T-cell (primary cell): Measurements from ENCODE around the gene DBN1. TPM values are rescaled to one million over a fixed set of nuclear protein-coding genes. Genes with fewer than 3 reads are reported as not detected.

ENCODE experiments used
- ATAC-seq, 4 experiments: fragments of 200-7000 bp in 3 of 4; fragments of 150-1000 bp in 1 of 4; cut with Tn5 transposase; replicated peaks in 1 of 4; 1 replicate in 3 of 4; 2 replicates in 1 of 4; pipeline ENCODE4 v1.10.0; 2021; ENCODE audit warnings: moderate library complexity in 3 of 4, mild to moderate bottlenecking in 2 of 4, moderate number of reproducible peaks in 1 of 4
- CTCF ChIA-PET, 2 donors: fragments of 300-600 bp; sonication (Branson Sonifier 250); formaldehyde crosslinking; loops; one replicate each; lab custom pipeline; 2022; ENCODE audit warnings: antibody characterized with exemption in 2 of 2; lab: Charles Lee
- POLR2A ChIA-PET, 2 donors: fragments of 300-600 bp; sonication (Branson Sonifier 250); formaldehyde crosslinking; loops; one replicate each; lab custom pipeline; 2022; ENCODE audit warnings: antibody characterized with exemption in 2 of 2; lab: Charles Lee
- DNase-seq, 35 experiments: peaks; one replicate each; pipeline versions ENCODE4 v3.0.0 to v3.0.0-alpha.2; 2013 to 2023
- H3K27ac ChIP-seq: one replicate; pipeline ENCODE4 v1.5.1; 2013; ENCODE audit warnings: low read length
- H3K27me3 ChIP-seq, 2 experiments: replicated peaks in 1 of 2; 1 replicate in 1 of 2; 2 replicates in 1 of 2; pipeline versions ENCODE4 v1.6.1 to v1.7.0; 2013; ENCODE audit warnings: low read length in 1 of 2, mixed read lengths in 1 of 2; ENCODE audit not compliant: control insufficient read depth in 2 of 2, insufficient read depth in 2 of 2; ENCODE audit errors: extremely low read depth in 1 of 2
- H3K36me3 ChIP-seq, 2 donors: 1 replicate in 1 of 2; 2 replicates in 1 of 2; pipeline versions ENCODE4 v1.6.1 to v1.7.0; 2013; ENCODE audit warnings: low read length in 1 of 2; ENCODE audit not compliant: control insufficient read depth in 2 of 2, insufficient read depth in 1 of 2; ENCODE audit errors: extremely low read depth in 1 of 2
- H3K4me1 ChIP-seq, 2 experiments: 1 replicate in 1 of 2; 2 replicates in 1 of 2; pipeline versions ENCODE4 v1.6.1 to v1.7.0; 2013; ENCODE audit warnings: low read length in 2 of 2, mixed read lengths in 1 of 2; ENCODE audit not compliant: insufficient read depth in 2 of 2, control insufficient read depth in 1 of 2; ENCODE audit errors: extremely low read depth in 1 of 2
- H3K4me3 ChIP-seq, 2 donors: 1 replicate in 1 of 2; 2 replicates in 1 of 2; pipeline versions ENCODE4 v1.5.1 to v1.7.0; 2013; ENCODE audit warnings: mild to moderate bottlenecking in 2 of 2, low read length in 1 of 2, moderate library complexity in 1 of 2; ENCODE audit not compliant: control insufficient read depth in 1 of 2; ENCODE audit errors: extremely low read depth in 1 of 2
- H3K9me3 ChIP-seq: 2 replicates; pipeline ENCODE4 v1.7.0; 2013
- H3K27ac Mint-ChIP-seq, 2 donors: one replicate each; pipeline ENCODE4 v1.8.0; 2020 to 2021; ENCODE audit warnings: mild to moderate bottlenecking in 2 of 2, mixed read lengths in 2 of 2
- H3K27me3 Mint-ChIP-seq, 2 donors: one replicate each; pipeline ENCODE4 v1.8.0; 2021 to 2022; ENCODE audit warnings: mixed read lengths in 2 of 2
- H3K36me3 Mint-ChIP-seq: one replicate; pipeline ENCODE4 v1.8.0; 2021; ENCODE audit warnings: mixed read lengths
- H3K4me1 Mint-ChIP-seq, 3 donors: one replicate each; pipeline ENCODE4 v1.8.0; 2020 to 2022; ENCODE audit warnings: mixed read lengths in 3 of 3, mild to moderate bottlenecking in 1 of 3
- H3K4me3 Mint-ChIP-seq, 3 donors: one replicate each; pipeline ENCODE4 v1.8.0; 2020 to 2022; ENCODE audit warnings: mild to moderate bottlenecking in 3 of 3, mixed read lengths in 3 of 3, moderate library complexity in 3 of 3
- H3K9me3 Mint-ChIP-seq, 3 donors: one replicate each; pipeline ENCODE4 v1.8.0; 2020 to 2022; ENCODE audit warnings: mixed read lengths in 3 of 3
- WGBS: methylation state at CpG from one replicate; pipeline ENCODE4 v1.1.5; 2013; ENCODE audit warnings: missing lambda C conversion rate; ENCODE audit not compliant: insufficient coverage; 5-methylcytosine and 5-hydroxymethylcytosine counted together
- total RNA-seq, 35 experiments: library from RNA in 6 of 35; stranded (reverse) in 6 of 35; fragments of 120-200 nt in 1 of 35; gene quantifications; one replicate each; pipeline versions ENCODE4 v1.2.1 to v1.2.4 and lab custom pipeline; 2013 to 2026

DBN1 gene
- total RNA-seq, 5 donors from 2014 or later (not counting 1 experiment from before 2014, with no cell fraction given), result 11.6 to 41.3 (median 21.1) TPM

DNA sequence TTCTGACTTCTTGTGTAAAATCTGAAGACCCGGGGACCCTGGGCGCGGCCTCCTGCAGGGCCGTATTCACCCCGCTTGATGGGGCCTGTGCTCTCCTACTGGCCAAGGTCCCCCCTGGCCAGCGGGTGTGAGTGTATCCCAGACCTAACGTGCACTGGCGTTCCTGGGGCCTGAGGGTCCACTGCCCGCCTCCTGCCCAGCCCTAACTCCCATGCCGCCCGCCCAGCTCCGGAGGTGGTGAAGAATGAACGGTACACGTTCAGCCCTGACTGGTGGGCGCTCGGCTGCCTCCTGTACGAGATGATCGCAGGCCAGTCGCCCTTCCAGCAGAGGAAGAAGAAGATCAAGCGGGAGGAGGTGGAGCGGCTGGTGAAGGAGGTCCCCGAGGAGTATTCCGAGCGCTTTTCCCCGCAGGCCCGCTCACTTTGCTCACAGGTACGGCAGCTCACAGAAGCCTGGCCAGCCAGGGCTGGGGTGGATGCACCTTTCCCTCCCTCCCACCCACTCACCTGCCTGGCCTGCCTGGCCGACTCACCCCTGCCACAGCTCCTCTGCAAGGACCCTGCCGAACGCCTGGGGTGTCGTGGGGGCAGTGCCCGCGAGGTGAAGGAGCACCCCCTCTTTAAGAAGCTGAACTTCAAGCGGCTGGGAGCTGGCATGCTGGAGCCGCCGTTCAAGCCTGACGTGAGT lies 37.4 kb downstream of the DBN1 start:
- no peaks in the 10 kb centered on the region for H3K27me3 Mint-ChIP-seq
- H3K27ac Mint-ChIP-seq, result peak overlapping the region; percentile 52 to 83
- no peak for DNase-seq
- H3K9me3 Mint-ChIP-seq, result no peaks in the 10 kb centered on the region
- peak overlapping the region; percentile 38 for H3K27ac ChIP-seq
- peaks cover 65 to 97% of the 10 kb centered on the region in 2 experiments for H3K4me1 ChIP-seq
- H3K4me3 Mint-ChIP-seq, result peak overlapping the region in 1 of 3 donors; percentile 79
- WGBS, result 92% methylated on average over 28 of the region's 37 CpGs
- ATAC-seq, result no peak
- H3K4me3 ChIP-seq, result no peak overlapping the region
- H3K4me1 Mint-ChIP-seq, result peaks cover 62 to 85% (median 79%) of the 10 kb centered on the region in 3 donors
- no peaks in the 10 kb centered on the region for H3K27me3 ChIP-seq
- ChIA-PET CTCF (no interaction called here), POLR2A (interaction anchor here in 1 of 2 donors (1.1 kb wide), 1 partner anchor 9 kb away, joined by 5 read pairs; no protein-coding TSS in a partner anchor)
- peaks cover 43% of the 10 kb centered on the region for H3K36me3 Mint-ChIP-seq
- no peaks in the 10 kb centered on the region for H3K9me3 ChIP-seq
- peaks cover 40 to 91% of the 10 kb centered on the region in 2 donors for H3K36me3 ChIP-seq

DNA sequence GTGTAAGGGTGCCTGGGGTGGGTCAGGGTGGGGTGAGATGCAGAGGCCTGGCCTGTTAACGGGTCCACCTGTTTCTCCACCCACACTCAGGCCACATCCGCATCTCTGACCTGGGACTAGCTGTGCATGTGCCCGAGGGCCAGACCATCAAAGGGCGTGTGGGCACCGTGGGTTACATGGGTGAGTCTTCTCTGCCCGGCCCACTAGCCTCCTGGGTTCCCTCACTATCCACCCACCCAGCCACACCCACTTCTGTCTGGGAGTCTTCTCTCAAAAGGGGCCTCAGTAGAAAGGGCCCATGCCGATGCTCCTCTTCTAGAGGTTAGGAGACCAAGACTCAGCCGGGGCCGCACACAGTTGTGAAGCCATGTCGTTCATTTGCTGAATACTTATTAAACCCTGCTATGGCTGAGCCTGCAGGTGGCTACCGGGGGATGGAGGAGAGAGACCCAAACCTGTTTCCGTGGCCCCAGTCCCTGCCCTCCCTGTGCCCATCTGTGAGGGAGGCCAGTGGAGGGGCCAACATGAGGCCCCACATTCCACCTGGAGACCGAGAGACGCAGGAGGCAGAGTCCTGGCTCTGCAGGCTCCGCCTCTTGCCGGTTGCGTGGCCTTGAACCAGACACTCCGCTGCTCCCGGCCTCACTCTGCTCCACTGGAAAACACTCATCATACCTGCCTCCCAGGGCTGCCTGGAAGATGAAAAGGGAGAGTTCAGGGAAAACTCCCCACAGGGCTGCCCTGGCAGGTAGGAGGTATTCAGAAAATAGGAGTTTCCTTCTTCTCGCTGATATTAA lies 38.3 kb downstream of the DBN1 start:
- CTCF ChIA-PET, result no interaction called here
- Histone ChIP-seq H3K9me3 (no peaks in the 10 kb centered on the region), H3K4me1 (peaks cover 66 to 97% of the 10 kb centered on the region in 2 experiments), H3K27me3 (no peaks in the 10 kb centered on the region), H3K4me3 (peak overlapping the region in 1 of 2 donors; percentile 23), H3K27ac (peak overlapping the region; percentile 84), H3K36me3 (peaks cover 38 to 91% of the 10 kb centered on the region in 2 donors)
- WGBS, result 86% methylated on average over 7 of the region's 20 CpGs
- Mint-ChIP-seq H3K36me3 (peaks cover 44% of the 10 kb centered on the region), H3K9me3 (no peaks in the 10 kb centered on the region), H3K27me3 (no peaks in the 10 kb centered on the region), H3K4me3 (peak overlapping the region in 1 of 3 donors; percentile 79), H3K4me1 (peaks cover 66 to 89% (median 82%) of the 10 kb centered on the region in 3 donors), H3K27ac (peak overlapping the region; percentile 76 to 87)
- POLR2A ChIA-PET, result no interaction called here
- DNase-seq, result peak in 1 of 35 experiments; percentile 1
- no peak for ATAC-seq

DNA sequence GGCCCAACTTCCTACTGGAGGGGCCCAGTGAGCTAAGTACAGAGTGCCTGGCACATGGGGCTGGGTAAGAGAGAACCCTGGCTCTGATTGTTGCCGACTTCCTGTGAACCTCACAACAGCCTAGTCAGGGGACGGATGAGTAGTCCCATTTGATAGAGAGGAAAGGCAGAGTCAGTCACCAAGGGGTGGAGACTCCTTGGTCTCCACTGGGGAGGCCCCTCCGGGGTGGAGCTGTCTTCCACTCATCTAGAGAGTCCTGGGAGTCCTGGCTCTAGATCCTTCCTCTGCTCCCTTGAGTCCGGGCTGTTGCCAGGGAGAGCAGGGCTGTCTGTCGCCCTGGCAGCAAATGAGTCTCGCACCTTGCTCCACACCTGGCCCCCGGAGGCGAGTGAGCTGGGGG lies 39.0 kb downstream of the DBN1 start:
- H3K9me3 ChIP-seq, result no peaks in the 10 kb centered on the region
- peak overlapping the region; percentile 84 for H3K27ac ChIP-seq
- Mint-ChIP-seq H3K27ac (peak overlapping the region; percentile 87 to 91), H3K36me3 (peaks cover 37% of the 10 kb centered on the region), H3K9me3 (no peaks in the 10 kb centered on the region), H3K4me1 (peaks cover 66 to 89% (median 82%) of the 10 kb centered on the region in 3 donors), H3K4me3 (peak overlapping the region; percentile 17 to 79 (median 58)), H3K27me3 (no peaks in the 10 kb centered on the region)
- peaks cover 32 to 88% of the 10 kb centered on the region in 2 donors for H3K36me3 ChIP-seq
- H3K27me3 ChIP-seq, result no peaks in the 10 kb centered on the region
- peaks cover 70 to 98% of the 10 kb centered on the region in 2 experiments for H3K4me1 ChIP-seq
- peak overlapping the region in 1 of 2 donors; percentile 44 for H3K4me3 ChIP-seq
- POLR2A ChIA-PET, result interaction anchor here in 1 of 2 donors (0.5 kb wide), 1 partner anchor 40 kb away, joined by 9 read pairs; no protein-coding TSS in a partner anchor
- DNase-seq (peak in 7 of 35 experiments; percentile 7 to 64 (median 38)), ATAC-seq (peak; percentile 24 to 49 (median 40))
- 65% methylated on average over 7 of the region's 8 CpGs for WGBS
- CTCF ChIA-PET, result no interaction called here

GRCh38 chr5:177433658-177434217 lies 39.7 kb downstream of the DBN1 start:
- H3K36me3 Mint-ChIP-seq, result peaks cover 33% of the 10 kb centered on the region
- peak overlapping the region; percentile 84 for H3K27ac ChIP-seq
- POLR2A ChIA-PET, result interaction anchor here in 1 of 2 donors (0.5 kb wide), 1 partner anchor 39 kb away, joined by 9 read pairs; no protein-coding TSS in a partner anchor
- DNase-seq, result peak in 1 of 35 experiments; percentile 2
- H3K9me3 Mint-ChIP-seq, result no peaks in the 10 kb centered on the region
- WGBS, result 93% methylated on average over 19 of the region's 29 CpGs
- H3K36me3 ChIP-seq, result peaks cover 32 to 83% of the 10 kb centered on the region in 2 donors
- peaks cover 69 to 89% (median 86%) of the 10 kb centered on the region in 3 donors for H3K4me1 Mint-ChIP-seq
- peak overlapping the region in 2 of 3 donors; percentile 34 to 79 for H3K4me3 Mint-ChIP-seq
- H3K9me3 ChIP-seq, result no peaks in the 10 kb centered on the region
- peak overlapping the region in 1 of 2 donors; percentile 44 for H3K4me3 ChIP-seq
- H3K27me3 Mint-ChIP-seq, result no peaks in the 10 kb centered on the region
- ATAC-seq, result no peak
- H3K27ac Mint-ChIP-seq, result peak overlapping the region; percentile 83 to 87
- peaks cover 73 to 99% of the 10 kb centered on the region in 2 experiments for H3K4me1 ChIP-seq
- CTCF ChIA-PET, result no interaction called here
- no peaks in the 10 kb centered on the region for H3K27me3 ChIP-seq

DNA sequence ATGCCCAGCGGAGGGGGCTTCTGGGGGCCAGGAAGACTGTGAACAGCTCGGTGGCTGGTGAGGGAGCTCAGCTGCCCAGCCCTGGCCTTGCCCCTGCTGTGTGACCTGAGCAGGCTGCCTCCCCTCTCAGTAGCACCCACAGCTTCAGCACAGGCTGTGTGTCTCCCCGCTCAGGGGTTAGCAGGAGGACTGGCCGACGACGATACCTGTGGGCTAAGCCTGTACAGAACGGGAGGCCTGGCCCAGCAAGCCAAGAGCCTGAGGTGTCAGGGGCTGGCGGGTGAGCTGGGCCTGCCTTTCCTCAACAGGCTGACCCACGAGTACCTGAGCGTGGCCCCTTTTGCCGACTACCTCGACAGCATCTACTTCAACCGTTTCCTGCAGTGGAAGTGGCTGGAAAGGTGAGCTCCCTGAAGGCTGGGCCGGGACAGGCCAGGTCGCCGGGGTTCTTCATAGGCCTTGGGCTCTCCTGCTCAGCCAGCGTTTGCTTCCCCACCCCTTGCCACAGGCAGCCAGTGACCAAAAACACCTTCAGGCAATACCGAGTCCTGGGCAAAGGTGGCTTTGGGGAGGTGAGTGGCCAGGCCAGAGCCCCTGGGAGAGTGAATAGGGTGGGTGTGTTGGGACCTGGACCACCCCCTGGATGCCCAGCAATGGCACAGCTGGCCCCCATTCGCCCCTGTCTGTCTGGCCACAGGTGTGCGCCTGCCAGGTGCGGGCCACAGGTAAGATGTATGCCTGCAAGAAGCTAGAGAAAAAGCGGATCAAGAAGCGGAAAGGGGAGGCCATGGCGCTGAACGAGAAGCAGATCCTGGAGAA lies 40.4 kb downstream of the DBN1 start:
- POLR2A ChIA-PET, result no interaction called here
- H3K36me3 Mint-ChIP-seq, result peaks cover 28% of the 10 kb centered on the region
- peak overlapping the region in 2 of 3 donors; percentile 34 to 79 for H3K4me3 Mint-ChIP-seq
- peak overlapping the region; percentile 41 to 53 for H3K4me3 ChIP-seq
- H3K36me3 ChIP-seq, result peaks cover 32 to 79% of the 10 kb centered on the region in 2 donors
- WGBS, result 81% methylated on average over 12 of the region's 25 CpGs
- no peaks in the 10 kb centered on the region for H3K27me3 ChIP-seq
- peak overlapping the region; percentile 84 for H3K27ac ChIP-seq
- H3K27me3 Mint-ChIP-seq, result no peaks in the 10 kb centered on the region
- CTCF ChIA-PET, result interaction anchor here in 1 of 2 donors (1.7 to 1.9 kb wide), 2 partner anchors 8 to 29 kb away, joined by 6 to 19 read pairs; no protein-coding TSS in a partner anchor
- no peaks in the 10 kb centered on the region for H3K9me3 Mint-ChIP-seq
- peaks cover 69 to 89% (median 86%) of the 10 kb centered on the region in 3 donors for H3K4me1 Mint-ChIP-seq
- H3K4me1 ChIP-seq, result peaks cover 72 to 99% of the 10 kb centered on the region in 2 experiments
- no peaks in the 10 kb centered on the region for H3K9me3 ChIP-seq
- peak overlapping the region; percentile 83 to 87 for H3K27ac Mint-ChIP-seq
- DNase-seq (peak in 1 of 35 experiments; percentile 1), ATAC-seq (no peak)
